ENCODE data around the gene ORM1.

- TF ChIP-seq CTCF (IDR thresholded peaks at IDR 0.05) = no peak
- TF ChIP-seq POLR2A (IDR thresholded peaks at IDR 0.05) = no peak
These were observed 35.7 kb upstream of the ORM1 start for GRCh38 chr9:114287001-114287762.

Measured in adrenal gland (tissue), 5 donors.